Activated gamma-delta T cell treated with anti-CD3 and anti-CD28 coated beads, Interleukin-2, amount 50 U/mL, for 16 hours (primary cell): ENCODE results near the gene KDM1B.

Experiments
- DNase-seq: peaks from one replicate; pipeline ENCODE4 v3.0.0-alpha.2; 2020; ENCODE audit warnings: low read depth

KDM1B gene, protein sequence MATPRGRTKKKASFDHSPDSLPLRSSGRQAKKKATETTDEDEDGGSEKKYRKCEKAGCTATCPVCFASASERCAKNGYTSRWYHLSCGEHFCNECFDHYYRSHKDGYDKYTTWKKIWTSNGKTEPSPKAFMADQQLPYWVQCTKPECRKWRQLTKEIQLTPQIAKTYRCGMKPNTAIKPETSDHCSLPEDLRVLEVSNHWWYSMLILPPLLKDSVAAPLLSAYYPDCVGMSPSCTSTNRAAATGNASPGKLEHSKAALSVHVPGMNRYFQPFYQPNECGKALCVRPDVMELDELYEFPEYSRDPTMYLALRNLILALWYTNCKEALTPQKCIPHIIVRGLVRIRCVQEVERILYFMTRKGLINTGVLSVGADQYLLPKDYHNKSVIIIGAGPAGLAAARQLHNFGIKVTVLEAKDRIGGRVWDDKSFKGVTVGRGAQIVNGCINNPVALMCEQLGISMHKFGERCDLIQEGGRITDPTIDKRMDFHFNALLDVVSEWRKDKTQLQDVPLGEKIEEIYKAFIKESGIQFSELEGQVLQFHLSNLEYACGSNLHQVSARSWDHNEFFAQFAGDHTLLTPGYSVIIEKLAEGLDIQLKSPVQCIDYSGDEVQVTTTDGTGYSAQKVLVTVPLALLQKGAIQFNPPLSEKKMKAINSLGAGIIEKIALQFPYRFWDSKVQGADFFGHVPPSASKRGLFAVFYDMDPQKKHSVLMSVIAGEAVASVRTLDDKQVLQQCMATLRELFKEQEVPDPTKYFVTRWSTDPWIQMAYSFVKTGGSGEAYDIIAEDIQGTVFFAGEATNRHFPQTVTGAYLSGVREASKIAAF

DNA sequence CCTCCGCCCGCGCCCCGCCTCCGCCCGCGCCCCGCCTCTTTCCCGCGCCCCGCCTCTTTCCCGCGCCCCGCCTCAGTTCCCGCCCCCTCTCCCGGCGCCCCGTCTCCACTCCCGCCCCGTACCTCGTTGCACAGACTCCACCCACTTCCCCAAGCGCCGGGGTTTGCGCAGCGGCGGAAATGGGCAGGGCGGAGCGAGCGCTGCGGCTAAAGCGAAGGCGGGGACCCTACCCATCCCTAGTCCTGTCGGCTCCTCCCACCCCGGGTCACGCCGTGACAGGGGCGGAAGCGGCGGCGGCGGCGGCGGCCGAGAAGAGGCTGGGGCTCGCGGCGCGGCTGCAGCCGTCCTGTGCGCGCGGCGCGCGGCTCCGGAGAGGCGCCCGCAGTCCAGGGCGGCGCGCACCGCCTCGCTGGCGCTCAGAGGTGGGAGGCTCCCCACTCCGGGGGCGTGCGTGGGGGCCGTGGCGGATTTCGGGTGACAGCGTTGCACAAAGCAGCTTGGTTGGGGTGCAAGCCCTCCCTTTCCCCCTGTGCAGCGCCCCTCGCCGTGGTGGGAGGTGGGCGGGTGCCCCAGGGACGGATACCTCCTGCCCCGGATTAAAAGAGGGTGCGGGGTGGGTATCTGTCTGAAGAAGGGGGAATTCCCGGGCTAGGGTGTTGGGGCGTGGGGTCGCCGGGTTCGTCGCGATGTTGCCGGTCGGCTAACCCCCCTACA, at the start of gene KDM1B:
Gene KDM1B (plus strand): TSS at position 273 of the 714 bp plus-strand sequence. CDS start 4,474 bp downstream, outside the sequence.
- peak; percentile 98 for DNase-seq

DNA sequence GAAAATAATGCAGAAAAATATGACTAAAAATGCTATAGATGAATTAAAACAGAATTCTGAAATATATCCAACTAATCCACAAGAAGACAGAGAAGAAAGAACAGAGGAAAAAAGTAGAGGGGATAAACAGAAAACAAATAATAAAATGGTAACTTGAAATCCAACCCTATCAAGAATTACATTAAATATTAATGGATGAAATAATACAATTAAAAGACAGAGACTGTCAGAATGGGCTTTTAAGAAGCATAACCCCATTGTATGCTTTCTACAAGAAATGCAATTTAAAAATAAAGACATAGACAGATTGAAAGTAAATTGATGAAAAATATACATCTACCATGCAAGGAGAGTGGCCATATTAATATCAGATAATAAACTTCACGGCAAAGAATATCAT, 48.2 kb upstream of the KDM1B start:
- no peak for DNase-seq

DNA sequence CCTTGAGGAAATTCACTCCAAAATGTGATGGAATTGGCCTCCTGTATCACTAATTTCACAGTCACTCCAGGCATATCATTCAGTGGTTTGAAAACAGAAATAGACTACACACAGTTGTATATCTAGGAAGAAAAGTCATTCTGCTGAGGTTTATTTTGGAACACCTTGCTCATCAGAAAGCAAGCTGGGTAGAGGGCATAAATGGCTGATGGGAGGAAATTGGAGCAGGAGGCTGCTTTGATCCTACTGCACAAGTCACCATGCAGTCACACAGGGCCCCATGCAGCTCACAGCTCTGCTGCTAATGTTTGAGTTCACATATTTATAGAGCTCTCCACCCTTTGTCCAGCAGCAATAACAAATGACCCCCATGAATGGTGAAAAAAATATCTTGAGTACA, 45.1 kb upstream of the KDM1B start:
- no peak for DNase-seq

DNA sequence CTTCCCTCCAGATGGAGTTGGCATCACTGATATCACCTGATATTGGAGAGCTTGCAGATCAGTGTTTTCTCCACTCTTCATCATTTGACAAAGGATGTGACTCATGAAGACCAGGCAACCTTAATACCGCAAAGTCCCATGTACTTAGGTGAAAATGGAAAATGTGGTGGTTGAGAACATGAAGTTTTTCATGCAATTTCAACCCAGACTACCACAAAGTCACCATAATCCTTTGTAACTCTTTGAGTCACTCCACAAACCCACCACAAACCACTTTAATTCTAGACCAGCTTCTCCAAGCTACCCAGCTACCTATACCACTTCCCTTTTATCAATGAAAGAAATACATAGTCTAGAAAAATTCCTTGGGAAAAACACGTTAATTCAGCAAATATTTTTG, 39.9 kb upstream of the KDM1B start:
- DNase-seq = no peak

DNA sequence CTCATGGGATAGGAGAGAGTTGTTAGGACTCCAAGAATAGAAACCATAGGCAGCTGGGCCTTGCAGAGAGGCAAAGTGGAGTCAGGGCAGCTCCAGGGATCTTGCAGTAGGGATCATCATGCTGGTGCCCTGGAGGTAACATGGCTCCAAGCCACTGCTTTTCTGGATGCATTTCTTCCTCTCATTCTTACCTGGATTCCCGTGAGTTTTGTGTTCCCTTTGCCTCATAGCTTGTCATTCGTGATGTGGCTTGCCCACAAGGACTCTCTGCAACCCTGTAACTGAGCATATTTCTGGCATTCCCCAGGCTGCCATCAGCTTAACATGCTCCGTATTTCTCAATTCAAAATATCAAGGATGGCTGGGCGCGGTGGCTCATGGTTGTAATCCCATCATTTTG, 38.1 kb upstream of the KDM1B start:
- no peak for DNase-seq

DNA sequence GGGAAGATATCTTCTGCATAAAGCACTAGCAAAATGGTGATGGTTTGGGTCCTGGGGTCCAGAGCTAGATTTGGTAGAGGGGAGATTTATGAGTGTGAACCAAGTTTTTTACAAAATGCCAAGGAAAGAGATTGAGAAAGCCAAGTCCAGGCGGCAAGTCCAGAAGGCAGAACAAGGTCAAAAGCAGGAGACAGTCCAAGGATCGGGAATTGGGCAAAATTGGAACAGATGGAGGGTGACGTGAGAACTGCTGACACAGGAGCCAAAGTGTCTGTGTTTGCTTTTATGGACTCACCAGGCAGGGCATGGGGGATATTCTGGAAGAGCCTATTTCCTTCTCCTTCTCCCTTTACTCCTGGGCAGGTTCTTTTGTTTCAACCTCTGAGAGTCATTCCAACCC, 36.9 kb upstream of the KDM1B start:
- DNase-seq = no peak

DNA sequence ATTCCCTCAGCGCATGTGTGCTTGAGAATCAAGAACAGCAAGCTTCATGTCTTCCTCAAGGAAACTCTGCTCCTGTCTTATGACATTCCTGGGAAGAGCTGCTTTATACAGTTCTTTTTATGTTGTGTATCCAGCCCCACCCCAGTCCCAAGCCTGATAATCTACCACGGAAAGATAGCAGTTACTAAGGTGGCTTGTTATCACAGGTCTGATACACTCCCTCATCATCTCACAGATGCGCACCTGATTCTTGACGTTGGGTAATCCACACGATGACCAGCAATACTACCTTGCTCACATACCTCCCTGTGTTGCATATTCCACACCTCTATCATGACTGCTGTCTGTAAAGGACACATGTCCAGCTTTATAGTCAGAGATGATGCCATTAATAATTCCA, 36.0 kb upstream of the KDM1B start:
- no peak for DNase-seq

DNA sequence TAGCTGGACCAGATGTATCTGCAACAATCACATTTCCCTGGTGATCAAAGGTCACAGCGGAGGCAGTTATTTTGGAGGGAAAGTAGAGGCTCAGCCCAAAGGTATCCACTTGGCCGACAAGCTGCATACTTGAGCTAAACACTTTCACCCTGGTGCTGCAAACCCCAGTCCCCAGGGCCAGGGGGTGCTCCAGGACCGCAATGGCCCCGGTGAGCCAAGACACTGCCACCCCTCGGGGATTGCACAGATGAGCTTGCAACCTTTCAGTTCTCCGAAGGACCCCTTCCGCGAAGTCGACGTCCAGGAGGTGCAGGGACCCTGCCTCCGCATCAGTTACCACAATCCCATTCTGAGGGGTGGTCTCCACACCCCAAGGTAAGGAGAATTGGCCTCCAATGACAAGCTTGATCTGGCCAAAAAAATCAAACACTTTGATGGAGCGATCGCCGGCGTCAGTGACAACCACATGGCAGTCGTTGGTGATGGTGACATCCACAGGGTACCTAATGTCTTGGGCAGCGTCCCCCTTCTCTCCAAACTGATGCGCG, 33.6 kb upstream of the KDM1B start:
- no peak for DNase-seq

DNA sequence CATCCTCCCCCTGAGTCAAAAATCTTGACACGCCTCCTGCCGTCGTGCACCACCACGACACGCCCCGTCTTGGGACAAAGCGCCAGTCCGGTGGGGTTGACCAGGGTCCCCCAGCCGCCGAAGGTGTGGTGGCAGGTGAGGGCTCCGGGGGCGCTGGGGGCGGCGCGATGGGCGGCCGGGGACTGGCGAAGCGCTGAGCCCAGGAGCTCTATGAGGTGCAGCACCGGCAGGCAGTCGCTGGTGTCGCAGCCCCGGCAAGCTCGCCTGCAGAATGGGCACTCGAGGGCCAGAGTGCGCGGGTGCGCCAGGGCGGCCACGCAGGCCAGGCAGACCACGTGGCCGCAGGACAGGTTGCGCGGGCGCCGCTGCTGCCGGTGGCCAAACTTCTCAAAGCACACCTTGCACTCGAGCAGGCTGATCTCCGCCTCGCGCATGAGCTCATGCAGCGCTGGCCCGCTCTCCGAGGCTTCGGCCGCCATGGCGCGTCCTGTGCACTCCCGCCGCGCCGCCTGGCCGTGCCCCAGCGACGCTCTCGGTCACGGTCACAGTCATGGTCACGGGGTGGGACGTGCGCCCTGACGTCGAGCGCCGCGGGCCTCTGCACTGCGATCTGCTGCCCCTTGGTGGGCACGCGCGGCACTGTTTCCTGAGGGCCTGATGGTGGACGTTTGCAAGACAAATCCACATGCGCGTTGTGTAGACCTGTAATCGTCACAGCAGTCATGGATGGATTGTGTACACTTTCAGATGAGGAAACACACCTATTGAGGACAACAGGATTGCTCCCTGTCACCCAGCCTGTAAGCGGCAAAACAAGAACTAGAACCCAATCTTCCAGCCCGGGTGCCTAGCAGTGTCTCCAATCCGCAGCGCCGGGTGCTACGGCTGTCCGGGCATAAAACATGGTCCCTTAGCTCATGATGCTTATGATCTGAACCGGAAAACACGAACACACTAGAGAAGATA, 32.8 kb upstream of the KDM1B start, which contains the start of gene NHLRC1:
Gene NHLRC1 (minus strand): TSS at position 550 of the 966 bp plus-strand sequence. CDS start 71 bp downstream, at position 479.
- peak; percentile 55 for DNase-seq

DNA sequence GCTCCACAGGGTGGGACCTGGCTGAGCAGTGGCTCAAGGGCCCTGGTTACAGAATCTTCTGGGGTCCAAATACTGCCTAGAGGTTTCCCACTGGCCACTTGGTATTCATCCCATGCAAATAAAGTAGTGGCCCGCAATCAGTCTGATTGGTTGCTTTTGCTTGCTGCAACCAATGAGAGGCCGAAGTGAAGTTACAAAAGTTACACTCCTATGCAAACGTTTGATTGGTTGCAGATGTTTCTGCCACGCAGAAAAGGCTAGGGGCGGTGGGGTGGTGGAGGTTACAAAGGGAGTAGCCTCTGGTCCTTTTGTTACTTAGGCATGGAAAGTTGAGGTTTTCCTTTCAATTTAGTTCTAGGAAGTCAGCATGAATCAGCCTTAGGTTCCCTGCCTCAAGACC, 29.1 kb upstream of the KDM1B start:
- no peak for DNase-seq

DNA sequence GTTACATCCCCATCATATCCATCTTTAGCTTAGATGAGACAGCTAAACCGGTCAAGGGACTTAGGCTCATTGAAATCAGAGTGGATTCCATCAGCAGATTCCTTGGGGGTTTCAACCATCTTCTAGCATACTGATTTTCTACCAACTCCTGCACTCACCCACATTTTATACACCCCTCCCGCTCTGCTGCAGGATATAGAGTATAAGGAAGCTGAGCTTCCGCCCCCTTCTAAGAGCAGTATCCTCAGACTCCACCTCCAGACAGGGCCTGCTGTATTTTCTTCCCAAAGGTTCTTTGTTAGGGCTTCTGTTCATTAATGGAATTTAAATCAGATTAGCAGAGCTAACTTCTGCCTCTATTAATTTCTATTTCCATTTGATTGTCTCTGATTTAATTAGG, 22.9 kb upstream of the KDM1B start:
- DNase-seq = no peak

DNA sequence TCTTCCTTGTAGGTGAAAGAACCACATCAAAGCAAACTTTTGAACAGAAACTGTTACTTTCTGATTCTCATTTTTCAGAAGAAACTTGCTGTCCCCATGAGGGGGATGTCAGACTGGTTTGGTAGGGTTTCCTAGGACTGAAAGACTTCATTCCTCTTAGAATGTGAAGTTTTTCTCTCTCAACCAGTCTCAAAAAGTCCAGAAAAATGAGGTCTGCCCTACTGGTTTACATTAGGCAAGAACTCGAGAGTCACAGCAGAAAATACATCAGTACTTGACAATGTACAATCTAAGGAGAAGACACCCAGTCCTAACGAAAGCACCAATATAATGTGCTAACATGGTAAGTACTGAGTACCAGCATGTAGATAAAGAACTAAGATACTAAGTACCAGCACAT, 20.1 kb upstream of the KDM1B start:
- DNase-seq = no peak

DNA sequence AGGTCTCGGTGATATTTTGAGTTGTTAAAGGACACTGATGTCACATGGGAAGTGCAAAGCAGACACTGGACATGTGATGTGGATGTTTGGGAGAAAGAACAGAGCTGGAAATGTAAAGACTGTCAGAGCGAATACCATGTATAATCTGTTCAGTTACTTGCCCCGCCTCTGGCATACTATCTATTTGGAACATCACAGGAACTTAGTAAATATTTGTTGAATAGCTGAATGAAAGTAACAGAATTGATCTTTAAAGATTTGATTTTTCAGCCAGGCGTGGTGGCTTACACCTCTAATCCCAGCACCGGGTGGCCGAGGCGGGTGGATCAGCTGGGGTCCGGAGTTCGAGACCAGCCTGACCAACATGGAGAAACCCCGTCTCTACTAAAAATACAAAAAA, 19.0 kb upstream of the KDM1B start:
- no peak for DNase-seq

DNA sequence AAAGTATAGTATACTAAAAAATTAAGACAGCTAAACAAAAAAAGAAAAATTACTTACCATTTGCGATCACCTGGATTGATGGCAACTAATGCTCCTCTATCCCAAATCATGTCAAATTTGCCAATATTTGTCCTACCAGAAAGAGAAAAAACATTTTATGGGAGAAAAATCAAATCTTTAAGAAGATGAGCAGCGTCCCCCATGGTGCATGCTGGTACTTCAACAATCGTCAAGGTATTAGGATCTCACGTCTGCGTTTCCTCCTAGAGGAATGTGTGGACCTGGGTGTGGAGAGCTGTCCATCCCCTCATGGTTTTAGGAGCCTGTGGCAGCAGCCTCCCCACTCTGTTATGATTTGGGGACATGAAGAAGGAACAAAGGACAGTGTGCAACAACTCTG, 16.3 kb upstream of the KDM1B start:
- DNase-seq = no peak

DNA sequence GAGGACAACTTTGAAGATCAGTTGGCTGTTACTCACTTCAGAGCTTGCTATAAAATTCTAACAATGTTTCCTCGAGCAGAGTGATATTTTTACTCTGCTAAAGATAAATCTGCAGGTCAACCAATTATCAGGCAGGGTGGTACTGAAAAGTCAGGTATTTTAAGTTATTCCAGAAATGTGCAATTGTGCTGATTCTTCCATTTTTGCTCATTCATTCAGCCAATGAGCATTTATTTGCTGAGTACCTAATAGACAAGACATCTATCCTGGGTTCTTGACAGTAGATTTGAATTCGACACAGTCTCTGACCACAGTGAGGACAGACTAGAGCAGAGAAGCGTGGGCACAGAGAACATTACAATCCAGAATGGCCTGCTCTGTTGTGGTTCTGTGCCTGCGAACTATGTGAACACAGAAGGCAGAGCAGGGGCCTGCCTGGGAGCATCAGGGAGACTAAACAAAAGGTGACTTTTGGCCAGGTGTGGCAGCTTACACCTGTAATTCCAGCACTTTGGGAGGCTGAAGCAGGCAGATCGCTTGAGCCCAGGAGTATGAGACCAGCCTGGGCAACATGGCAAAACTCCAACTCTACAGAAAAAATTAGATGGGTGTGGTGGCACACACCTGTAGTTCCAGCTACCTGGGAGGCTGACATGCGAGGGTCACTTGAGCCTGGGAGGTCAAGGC, 15.1 kb upstream of the KDM1B start:
- no peak for DNase-seq

DNA sequence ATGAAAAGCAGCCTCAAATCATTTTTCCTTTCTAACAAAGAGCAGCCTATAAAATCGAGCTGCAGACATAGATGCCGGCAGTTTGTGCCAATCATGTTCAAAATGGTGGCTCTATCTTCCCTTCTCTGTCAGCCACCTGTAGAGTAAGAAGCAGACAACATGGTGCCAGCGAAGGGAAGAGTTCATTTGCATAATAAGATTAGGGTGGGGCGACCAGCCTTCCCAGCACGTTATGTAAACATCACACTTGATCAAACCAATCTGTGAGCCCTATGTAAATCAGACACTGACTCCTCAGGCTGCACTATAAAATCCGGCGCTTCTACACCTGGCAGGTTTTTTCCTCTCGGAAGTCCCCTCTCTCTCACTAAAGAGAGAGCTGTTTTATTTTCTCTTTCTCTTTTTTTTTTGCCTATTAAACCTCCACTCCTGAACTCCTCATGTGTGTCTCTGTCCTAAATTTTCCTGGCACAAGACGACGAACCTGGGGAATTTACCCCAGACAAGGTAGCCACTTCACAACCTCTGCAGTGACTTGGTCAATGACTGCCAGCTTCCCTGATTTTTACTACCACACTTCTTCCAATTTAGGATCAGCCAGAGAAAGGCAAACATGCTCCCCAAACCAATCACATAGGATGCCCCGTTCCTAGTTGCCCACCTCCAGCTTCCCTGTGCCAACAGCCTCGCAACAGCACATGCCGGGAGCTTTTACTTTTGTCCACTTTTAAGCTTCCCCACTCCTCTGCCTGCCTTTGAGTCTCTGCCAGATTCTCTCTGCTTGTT, 13.2 kb upstream of the KDM1B start:
- no peak for DNase-seq

DNA sequence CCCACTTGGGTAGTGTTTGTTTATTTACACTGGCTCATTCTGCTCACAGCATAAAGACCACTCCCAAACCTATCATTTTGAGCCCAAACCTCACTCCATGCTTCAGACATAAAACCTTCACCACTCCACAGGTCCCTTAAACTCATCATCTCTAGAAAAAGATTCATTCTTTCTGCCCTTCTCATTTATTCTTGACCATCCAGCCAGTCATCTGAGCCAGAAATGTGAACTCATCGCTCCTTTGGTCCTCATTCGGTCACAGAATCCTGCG, 12.7 kb upstream of the KDM1B start:
- no peak for DNase-seq

DNA sequence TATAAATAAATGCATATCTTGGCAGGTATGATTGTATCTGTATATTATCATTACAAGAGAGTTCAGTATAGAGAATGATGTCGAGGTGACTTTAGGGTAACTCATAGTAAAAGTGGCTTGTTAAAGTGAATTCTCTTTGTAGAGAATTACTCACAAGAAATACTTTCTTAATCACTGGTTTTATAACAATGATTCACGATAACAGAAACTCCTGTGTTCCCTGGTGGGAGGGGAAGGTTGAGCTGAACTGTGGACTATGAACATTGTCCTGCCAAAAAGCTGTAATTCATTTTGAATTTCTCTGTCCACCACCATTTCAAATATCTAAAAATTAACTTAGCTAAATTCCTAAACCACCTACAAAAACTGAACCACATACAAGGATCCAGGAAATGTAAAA, 8.1 kb upstream of the KDM1B start:
- no peak for DNase-seq

DNA sequence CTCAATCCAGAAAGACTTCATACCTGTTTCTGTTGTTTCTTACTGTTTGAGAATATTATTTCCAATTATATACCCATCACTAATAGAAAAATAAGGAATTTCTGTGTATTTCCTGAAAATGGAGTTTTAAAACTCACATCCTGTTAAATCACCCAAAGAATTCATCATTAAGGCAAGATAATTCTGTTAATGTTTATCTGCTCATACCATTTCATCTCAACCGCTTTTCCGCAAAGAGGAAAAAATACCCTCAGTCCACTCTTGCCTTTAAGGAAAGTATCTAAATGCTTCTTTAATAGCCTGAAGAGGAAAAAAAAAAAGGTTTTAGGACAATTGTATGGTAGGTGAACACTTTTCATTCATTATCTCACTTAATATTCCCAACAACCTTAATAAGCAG, 7.6 kb upstream of the KDM1B start:
- DNase-seq = no peak
